Stomach (tissue), 9 donors: ENCODE data around the gene ZNF516. TPM values are rescaled to one million over a fixed set of nuclear protein-coding genes. Genes with fewer than 3 reads are reported as not detected.
A peak's percentile ranks its signal among the peaks of the same experiment; 100 is the strongest.

Experiments used
- DNase-seq, 2 donors: peaks; one replicate each; pipeline versions ENCODE4 v3.0.0 to v3.0.0-alpha.2; 2013 to 2019
- H3K27ac ChIP-seq, 5 donors: fragments of 200-600 bp in 4 of 5; sonication (generic) in 4 of 5; one replicate each; pipeline ENCODE4 v1.5.1; 2013 to 2019; ENCODE audit warnings: mild to moderate bottlenecking in 1 of 5, moderate library complexity in 1 of 5
- H3K27me3 ChIP-seq, 3 donors: fragments of 200-600 bp; sonication (generic); one replicate each; pipeline ENCODE4 v1.5.1; 2017 to 2019; ENCODE audit warnings: mixed run types in 1 of 3
- H3K36me3 ChIP-seq, 4 donors: fragments of 200-600 bp; sonication (generic); 1 replicate in 3 of 4; 2 replicates in 1 of 4; pipeline ENCODE4 v1.5.1; 2016 to 2019
- H3K4me1 ChIP-seq, 4 donors: fragments of 200-600 bp; sonication (generic); one replicate each; pipeline ENCODE4 v1.5.1; 2016 to 2019
- H3K4me3 ChIP-seq, 4 donors: fragments of 200-600 bp; sonication (generic) in 3 of 4; one replicate each; pipeline ENCODE4 v1.5.1; 2016 to 2019; ENCODE audit warnings: mild to moderate bottlenecking in 1 of 4
- H3K9me3 ChIP-seq, 4 donors: fragments of 200-600 bp; sonication (generic); one replicate each; pipeline ENCODE4 v1.5.1; 2016 to 2019
- CTCF ChIP-seq, 7 experiments: fragments of 450-650 bp in 4 of 7; fragments of 200-600 bp in 3 of 7; sonication (generic) in 3 of 7; IDR thresholded peaks; one replicate each; pipeline ENCODE4 v1.5.1; 2016 to 2019; ENCODE audit warnings: antibody characterized with exemption in 7 of 7, control low read depth in 2 of 7, mild to moderate bottlenecking in 1 of 7
- EP300 ChIP-seq: sonication (generic); formaldehyde crosslinking; IDR thresholded peaks from one replicate; pipeline ENCODE4 v1.6.1; 2017; ENCODE audit warnings: antibody characterized with exemption
- POLR2A ChIP-seq, 4 donors: fragments of 450-650 bp; IDR thresholded peaks; one replicate each; pipeline ENCODE4 v1.6.1; 2016; ENCODE audit warnings: antibody characterized with exemption in 4 of 4, control low read depth in 2 of 4, mild to moderate bottlenecking in 1 of 4, moderate library complexity in 1 of 4
- POLR2AphosphoS5 ChIP-seq, 3 donors: sonication (generic); formaldehyde crosslinking; IDR thresholded peaks; one replicate each; pipeline ENCODE4 v1.6.1; 2016; ENCODE audit warnings: antibody characterized with exemption in 3 of 3
- WGBS, 5 donors: extraction: QIAGEN DNeasy Blood & Tissue Kit in 3 of 5; methylation state at CpG; one replicate each; pipeline versions ENCODE4 v1.1.5 to v1.1.7; 2013 to 2018; 5-methylcytosine and 5-hydroxymethylcytosine counted together
- intact Hi-C: fragments of 100-400 bp; cut with DNase I; formaldehyde crosslinking; loops from one replicate; pipeline ENCODE4 v1.15.1; 2023; ENCODE audit warnings: low total_unique reads
- polyA plus RNA-seq, 3 donors: library from polyadenylated mRNA; stranded (reverse); fragments of 200-250 nt; gene quantifications; one replicate each; pipeline ENCODE4 v1.2.3, GENCODE V29; 2013
- total RNA-seq, 5 donors: library from RNA; depleted of rRNA; stranded (reverse); fragments of >200 nt; gene quantifications; one replicate each; pipeline versions ENCODE4 v1.1.0 to v1.2.3, GENCODE V29; 2014 to 2016
- donor health status: healthy with polysubstance abuse.
- donor health status: Bipolar disorder and iron deficiency.
- donor health status: healthy.

Gene ZNF516
- total and polyA plus RNA-seq, 8 donors: 2.3 to 25.9 (median 14.4) TPM

GRCh38 chr18:76522551-76522950 is 27.5 kb upstream of the ZNF516 start:
- intact Hi-C loops: no loop called here
- H3K9me3 ChIP-seq: no peaks in the 10 kb centered on the region
- WGBS, 5 donors: 64 to 80% (median 69%) methylated on average over 1 of the region's 1 CpG
- TF ChIP-seq CTCF (IDR thresholded peaks at IDR 0.05) (no peak), POLR2AphosphoS5 (IDR thresholded peaks at IDR 0.05) (no peak), EP300 (no peak), POLR2A (IDR thresholded peaks at IDR 0.05) (no peak)
- H3K36me3 ChIP-seq: no peaks in the 10 kb centered on the region
- peaks cover 0 to 8% (median 0%) of the 10 kb centered on the region in 3 donors for H3K27me3 ChIP-seq
- H3K4me3 ChIP-seq: no peak overlapping the region
- H3K27ac ChIP-seq: no peak overlapping the region
- no peak for DNase-seq
- peaks cover 0 to 16% (median 0%) of the 10 kb centered on the region in 4 donors for H3K4me1 ChIP-seq

- TF ChIP-seq CTCF (IDR thresholded peaks at IDR 0.05): no peak
- TF ChIP-seq POLR2AphosphoS5 (IDR thresholded peaks at IDR 0.05): no peak
- no peak for TF ChIP-seq POLR2A (IDR thresholded peaks at IDR 0.05)
- no peak for TF ChIP-seq EP300
- peak in 1 of 2 donors; percentile 51 for DNase-seq
- H3K9me3 ChIP-seq: no peaks in the 10 kb centered on the region
- H3K27ac ChIP-seq: peak overlapping the region in 1 of 5 donors; percentile 26
- H3K4me1 ChIP-seq: peaks cover 0 to 16% (median 0%) of the 10 kb centered on the region in 4 donors
- intact Hi-C loops: no loop called here
- no peaks in the 10 kb centered on the region for H3K36me3 ChIP-seq
- H3K27me3 ChIP-seq: peaks cover 0 to 7% (median 0%) of the 10 kb centered on the region in 3 donors
- 61 to 68% (median 65%) methylated on average over 15 to 19 of the region's 19 CpGs for WGBS, 5 donors
- no peak overlapping the region for H3K4me3 ChIP-seq
Measured at GRCh38 chr18:76522122-76522503, 27.1 kb upstream of the ZNF516 start.

GRCh38 chr18:76521417-76522121 is 26.5 kb upstream of the ZNF516 start:
- DNase-seq: no peak
- intact Hi-C loops: no loop called here
- H3K27ac ChIP-seq: peak overlapping the region in 1 of 5 donors; percentile 26
- no peak overlapping the region for H3K4me3 ChIP-seq
- H3K27me3 ChIP-seq: peaks cover 0 to 5% (median 0%) of the 10 kb centered on the region in 3 donors
- WGBS, 5 donors: 69 to 82% (median 80%) methylated on average over 11 of the region's 11 CpGs
- TF ChIP-seq CTCF (IDR thresholded peaks at IDR 0.05) (no peak), POLR2AphosphoS5 (IDR thresholded peaks at IDR 0.05) (no peak), POLR2A (IDR thresholded peaks at IDR 0.05) (no peak), EP300 (no peak)
- no peaks in the 10 kb centered on the region for H3K36me3 ChIP-seq
- H3K4me1 ChIP-seq: peaks cover 0 to 16% (median 0%) of the 10 kb centered on the region in 4 donors
- no peaks in the 10 kb centered on the region for H3K9me3 ChIP-seq

- Histone ChIP-seq H3K4me3 (peak overlapping the region; percentile 23 to 32 (median 27)), H3K36me3 (no peaks in the 10 kb centered on the region), H3K9me3 (no peaks in the 10 kb centered on the region), H3K27ac (peak overlapping the region; percentile 42 to 71 (median 45)), H3K4me1 (peaks cover 0 to 6% (median 0%) of the 10 kb centered on the region in 4 donors), H3K27me3 (peaks cover 0 to 5% (median 0%) of the 10 kb centered on the region in 3 donors)
- 46 to 61% (median 55%) methylated on average over 18 of the region's 18 CpGs for WGBS, 5 donors
- TF ChIP-seq POLR2A (IDR thresholded peaks at IDR 0.05): no peak
- no peak for TF ChIP-seq EP300
- no peak for TF ChIP-seq CTCF (IDR thresholded peaks at IDR 0.05)
- no peak for TF ChIP-seq POLR2AphosphoS5 (IDR thresholded peaks at IDR 0.05)
- DNase-seq: peak in 1 of 2 donors; percentile 76
- intact Hi-C loops: no loop called here
Measured at GRCh38 chr18:76518860-76519538, 24.0 kb upstream of the ZNF516 start.
